HepG2 (cell line): Measurements from ENCODE around the gene FAM162B. TPM values are rescaled to one million over a fixed set of nuclear protein-coding genes. Genes with fewer than 3 reads are reported as not detected.

Experiments used
- BCL6 ChIP-seq: IDR thresholded peaks from 2 replicates; pipeline ENCODE4 v1.6.1; 2016; ENCODE audit warnings: missing genetic modification reagents, missing compliant biosample characterization
- BRF2 ChIP-seq: sonication (generic); formaldehyde crosslinking; IDR thresholded peaks from 2 replicates; pipeline ENCODE4 v1.8.1; 2022; ENCODE audit warnings: mild to moderate bottlenecking, missing genetic modification reagents
- CENPBD1 ChIP-seq: sonication (generic); formaldehyde crosslinking; IDR thresholded peaks from 2 replicates; pipeline ENCODE4 v1.8.0; 2022; ENCODE audit warnings: missing genetic modification reagents, low read depth, mild to moderate bottlenecking, borderline replicate concordance
- CHD4 ChIP-seq: fragments of 200-600 bp; sonication (generic); IDR thresholded peaks from 2 replicates; pipeline ENCODE4 v1.7.0; 2017; ENCODE audit warnings: mild to moderate bottlenecking, low read length, borderline replicate concordance
- CSRNP1 ChIP-seq: sonication (generic); formaldehyde crosslinking; IDR thresholded peaks from 2 replicates; pipeline ENCODE4 v1.8.1; 2023; ENCODE audit warnings: mild to moderate bottlenecking, missing genetic modification reagents
- EHMT2 ChIP-seq: fragments of 200-600 bp; sonication (generic); IDR thresholded peaks from 2 replicates; pipeline ENCODE4 v1.7.0; 2017; ENCODE audit warnings: antibody characterized with exemption, low read depth, low read length, borderline replicate concordance
- JUND ChIP-seq: sonication (generic); formaldehyde crosslinking; IDR thresholded peaks from 2 replicates; pipeline ENCODE4 v1.8.0; 2022; ENCODE audit warnings: mild to moderate bottlenecking, missing genetic modification reagents
- KAT7 ChIP-seq: IDR thresholded peaks from 2 replicates; pipeline ENCODE4 v1.6.1; 2018; ENCODE audit warnings: borderline replicate concordance, missing compliant biosample characterization
- NFAT5 ChIP-seq: sonication (generic); formaldehyde crosslinking; IDR thresholded peaks from 2 replicates; pipeline ENCODE4 v1.4.0; 2020; ENCODE audit warnings: missing genetic modification reagents
- NR1H2 ChIP-seq: sonication (generic); formaldehyde crosslinking; IDR thresholded peaks from 2 replicates; pipeline ENCODE4 v1.8.1; 2022; ENCODE audit warnings: low read depth, missing genetic modification reagents, borderline replicate concordance
- PRDM4 ChIP-seq: sonication (generic); formaldehyde crosslinking; IDR thresholded peaks from 2 replicates; pipeline ENCODE4 v1.9.0; 2021; ENCODE audit warnings: missing genetic modification reagents, borderline replicate concordance
- SIN3B ChIP-seq: fragments of 150-350 bp; IDR thresholded peaks from 2 replicates; pipeline ENCODE4 v1.6.1; 2014; ENCODE audit warnings: low read length
- ZFP90 ChIP-seq: sonication (generic); formaldehyde crosslinking; IDR thresholded peaks from 2 replicates; pipeline ENCODE4 v1.8.0; 2022; ENCODE audit warnings: missing genetic modification reagents, mild to moderate bottlenecking, inconsistent platforms, borderline replicate concordance
- ZFX ChIP-seq: sonication (generic); formaldehyde crosslinking; IDR thresholded peaks from 2 replicates; pipeline ENCODE4 v1.4.0; 2020; ENCODE audit warnings: mild to moderate bottlenecking, low read depth, missing genetic modification reagents, moderate library complexity
- ZNF180 ChIP-seq: sonication (generic); formaldehyde crosslinking; IDR thresholded peaks from 2 replicates; pipeline ENCODE4 v1.4.0; 2020; ENCODE audit warnings: low read depth, missing genetic modification reagents, borderline replicate concordance
- ZNF562 ChIP-seq: sonication (generic); formaldehyde crosslinking; IDR thresholded peaks from 2 replicates; pipeline ENCODE4 v1.8.0; 2022; ENCODE audit warnings: missing genetic modification reagents, borderline replicate concordance
- polyA plus RNA-seq, 8 experiments: library from polyadenylated mRNA; depleted of rRNA in 3 of 8; stranded (reverse) in 7 of 8; unstranded in 1 of 8; fragments of >200 nt; fragmentation: Illumina TruSeq in 4 of 8; extraction: Trizol in 4 of 8; gene quantifications; 2 replicates each; pipeline versions ENCODE4 v1.2.1 to v1.2.3, GENCODE V29; 2011 to 2016; ENCODE audit warnings: low read depth in 4 of 8, missing spikeins in 1 of 8, mixed read lengths in 1 of 8; ENCODE audit not compliant: insufficient read depth in 1 of 8
- total RNA-seq, 5 experiments: library from RNA; depleted of rRNA; stranded (reverse); fragments of >200 nt; fragmentation: Illumina TruSeq; extraction: Trizol; gene quantifications; 2 replicates each; pipeline ENCODE4 v1.2.3, GENCODE V29; 2016; ENCODE audit warnings: low read depth in 1 of 5

The FAM162B gene
- total and polyA plus RNA-seq, 2 of the 13 experiments (the other 11 are each of a cell fraction or from before 2014, with no cell fraction given): not detected

GRCh38 chr6:116764961-116765841 lies at the start of gene FAM162B (continued):
- no peak for TF ChIP-seq NR1H2 (CRISPR knock-in tag)
- no peak for TF ChIP-seq ZNF562 (CRISPR knock-in tag)
- TF ChIP-seq JUND (CRISPR knock-in tag): no peak
- no peak for TF ChIP-seq SIN3B
- no peak for TF ChIP-seq NFAT5 (CRISPR knock-in tag)
- TF ChIP-seq PRDM4 (CRISPR knock-in tag): no peak
- TF ChIP-seq ZFX: peak; percentile 43; the same call in 1 of the 2 replicates
- TF ChIP-seq ZFP90: no peak
- TF ChIP-seq CHD4: no peak
- no peak for TF ChIP-seq BCL6 (CRISPR knock-in tag)
- no peak for TF ChIP-seq KAT7
- TF ChIP-seq BRF2 (CRISPR knock-in tag): no peak
- no peak for TF ChIP-seq ZNF180 (CRISPR knock-in tag)
- peak; percentile 31; the same call in 1 of the 2 replicates for TF ChIP-seq CSRNP1 (CRISPR knock-in tag)
- TF ChIP-seq EHMT2: no peak
- TF ChIP-seq CENPBD1 (CRISPR knock-in tag): no peak
